Stimulated activated CD4-positive, alpha-beta T cell treated with anti-CD3 and anti-CD28 coated beads, Interleukin-1b, Interleukin-23, amount 100 ng/mL, for 24 hours (primary cell): Measurements from ENCODE around the gene PELO.
"Not testable (repeated sequence)": the region's sequence is repeated elsewhere in the genome, so short reads cannot be mapped to it uniquely, and the experiment has no call there.

ENCODE experiments used
- DNase-seq, 4 experiments: peaks; one replicate each; pipeline ENCODE4 v3.0.0-alpha.2; 2020; ENCODE audit warnings: low read depth in 4 of 4, low spot score in 1 of 4

The PELO gene, protein sequence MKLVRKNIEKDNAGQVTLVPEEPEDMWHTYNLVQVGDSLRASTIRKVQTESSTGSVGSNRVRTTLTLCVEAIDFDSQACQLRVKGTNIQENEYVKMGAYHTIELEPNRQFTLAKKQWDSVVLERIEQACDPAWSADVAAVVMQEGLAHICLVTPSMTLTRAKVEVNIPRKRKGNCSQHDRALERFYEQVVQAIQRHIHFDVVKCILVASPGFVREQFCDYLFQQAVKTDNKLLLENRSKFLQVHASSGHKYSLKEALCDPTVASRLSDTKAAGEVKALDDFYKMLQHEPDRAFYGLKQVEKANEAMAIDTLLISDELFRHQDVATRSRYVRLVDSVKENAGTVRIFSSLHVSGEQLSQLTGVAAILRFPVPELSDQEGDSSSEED

DNA sequence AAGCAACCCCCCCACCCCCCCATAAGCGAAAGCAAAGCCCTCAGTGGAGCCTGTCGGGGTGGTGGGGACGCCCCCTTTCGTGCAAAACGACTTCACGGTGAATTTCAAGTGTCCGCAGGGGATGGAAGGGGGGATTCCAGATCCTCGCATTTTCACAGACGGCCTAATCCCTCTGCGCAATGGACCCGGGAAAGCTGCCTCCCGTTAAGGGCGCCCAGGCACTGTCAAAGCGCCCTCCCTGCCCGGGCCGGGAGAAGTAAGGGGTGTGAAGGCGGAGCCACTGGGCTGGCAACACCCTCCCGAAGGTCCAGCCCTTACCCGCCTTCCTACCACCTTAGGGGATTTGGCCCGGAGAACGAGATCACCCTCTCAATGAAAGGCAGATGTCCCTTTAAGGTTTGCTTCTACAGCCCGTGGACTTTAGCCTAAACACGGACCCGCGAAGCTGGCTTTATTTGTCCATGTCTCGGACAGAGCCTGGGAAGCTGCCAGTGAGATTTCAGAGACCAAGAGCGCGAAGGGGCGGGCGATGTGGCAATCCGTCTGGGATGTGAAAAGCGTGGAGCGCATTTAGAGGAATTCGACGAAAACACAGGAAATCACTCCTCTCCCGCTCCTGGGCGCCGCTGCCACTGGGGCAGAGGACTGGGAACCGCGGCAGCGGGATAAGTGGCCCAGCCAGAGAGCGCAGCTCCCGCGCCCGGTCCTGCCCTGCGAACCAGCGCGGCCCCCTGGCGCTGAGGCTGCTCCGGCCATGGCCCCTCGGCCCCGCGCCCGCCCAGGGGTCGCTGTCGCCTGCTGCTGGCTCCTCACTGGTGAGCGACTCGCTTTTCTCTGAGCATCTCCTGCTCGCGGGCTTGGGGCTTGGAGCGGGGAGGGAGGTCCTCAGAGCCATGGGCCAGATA is at the start of gene PELO, which contains the start of gene ITGA1:
TSS of gene PELO (plus strand) at position 317 of the 905 bp plus-strand sequence. CDS start 12,479 bp downstream, outside the sequence.
TSS of gene ITGA1 (plus strand) at position 317 of the 905 bp plus-strand sequence. CDS start at position 755, 438 bp downstream.
- peak; percentile 32 to 52 (median 43) for DNase-seq

DNA sequence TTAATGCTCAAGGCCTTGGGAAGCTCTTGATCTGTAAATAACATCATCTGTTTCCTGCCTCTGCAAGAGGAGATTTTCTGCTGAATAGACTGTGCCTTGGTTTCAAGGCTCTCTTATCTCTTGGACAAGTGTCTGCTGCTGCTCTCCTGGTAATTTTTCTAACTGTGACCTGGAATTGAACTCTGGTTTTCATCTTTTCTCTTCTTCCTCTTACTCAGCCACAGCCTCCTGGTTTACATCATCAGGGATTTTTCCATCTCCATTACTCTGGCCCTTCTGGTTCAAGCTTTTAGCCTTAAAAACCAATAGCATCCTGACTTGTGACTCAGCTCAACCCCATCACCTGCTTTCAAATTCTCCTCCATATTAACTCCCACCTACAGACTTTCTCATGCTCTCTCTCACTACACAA is 49.6 kb upstream of the PELO start:
- no peak for DNase-seq

DNA sequence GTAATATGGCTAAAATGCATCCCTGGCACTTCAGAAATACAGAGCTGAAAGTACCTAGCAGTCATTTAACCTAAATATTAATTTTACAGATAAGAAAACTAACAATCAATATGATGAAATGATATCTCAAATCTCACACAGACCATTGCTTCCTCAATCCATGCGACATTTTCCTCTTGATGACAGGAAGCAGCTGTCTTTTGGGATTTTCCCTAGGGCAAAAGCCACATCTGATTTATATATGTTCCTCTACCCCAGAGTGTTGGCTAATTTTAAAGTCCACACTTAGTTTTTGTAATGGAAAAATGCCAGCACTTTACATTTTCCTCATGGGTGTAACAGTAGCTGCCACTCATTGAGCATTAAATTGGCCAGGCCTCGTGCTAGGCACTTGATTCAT is 47.7 kb upstream of the PELO start:
- no peak for DNase-seq

DNA sequence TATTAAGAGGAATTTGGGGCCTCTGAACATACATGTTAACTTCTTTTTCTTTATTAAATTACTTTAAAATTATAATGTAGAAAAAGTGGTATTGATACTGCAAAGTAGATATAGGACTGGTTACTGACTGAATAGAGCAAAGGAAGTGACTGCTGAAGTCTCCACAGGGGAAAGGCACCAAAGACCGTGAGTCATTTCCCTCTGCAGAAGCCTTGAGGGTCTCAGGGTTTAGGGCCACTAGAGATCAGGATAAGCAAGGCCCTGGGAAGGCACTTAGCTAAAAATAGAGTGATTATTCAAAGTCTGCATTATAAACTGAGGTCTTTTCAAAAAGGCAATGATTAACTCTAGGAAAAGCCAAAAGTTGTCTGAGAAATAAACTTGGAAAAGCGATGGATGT is 44.7 kb upstream of the PELO start:
- DNase-seq: no peak

DNA sequence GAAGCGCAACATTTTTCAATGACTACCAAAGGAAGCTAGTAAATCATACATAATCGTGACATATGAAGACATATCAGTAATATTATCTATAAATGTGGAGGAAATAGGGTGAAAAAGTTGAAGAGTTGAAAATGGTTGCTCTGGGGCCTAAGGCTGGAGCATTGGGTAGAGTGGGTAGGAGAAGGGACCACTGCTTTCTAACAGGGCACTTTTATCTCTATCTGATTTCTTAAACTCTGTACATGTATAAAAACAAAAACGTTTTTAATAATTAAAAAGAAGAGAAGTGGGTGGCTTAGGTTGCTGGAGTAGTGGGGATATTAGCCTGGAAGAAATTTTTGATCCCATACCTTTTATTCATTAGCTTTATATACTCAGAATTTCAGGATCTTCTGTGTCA is 44.2 kb upstream of the PELO start:
- no peak for DNase-seq

DNA sequence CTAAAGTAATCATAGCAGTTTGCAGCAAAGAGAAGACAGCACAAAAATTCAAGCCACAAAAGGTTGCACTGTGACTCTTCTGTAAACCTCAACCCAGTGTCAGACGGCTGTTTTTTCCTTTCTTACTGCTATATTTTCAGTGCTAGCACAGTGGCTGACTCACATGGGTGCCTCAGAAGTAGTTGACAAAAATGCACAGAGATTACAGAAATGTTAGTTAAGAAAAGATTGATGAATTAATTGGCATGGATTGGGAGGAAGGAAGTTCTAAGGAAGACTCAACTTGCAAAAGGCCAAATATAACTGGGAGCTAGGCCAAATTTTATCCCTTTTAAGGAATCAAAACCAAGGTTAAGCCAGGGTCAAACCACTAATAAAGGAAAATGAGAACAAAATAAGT is 43.7 kb upstream of the PELO start:
- peak in 1 of 4 experiments; percentile 25 for DNase-seq

DNA sequence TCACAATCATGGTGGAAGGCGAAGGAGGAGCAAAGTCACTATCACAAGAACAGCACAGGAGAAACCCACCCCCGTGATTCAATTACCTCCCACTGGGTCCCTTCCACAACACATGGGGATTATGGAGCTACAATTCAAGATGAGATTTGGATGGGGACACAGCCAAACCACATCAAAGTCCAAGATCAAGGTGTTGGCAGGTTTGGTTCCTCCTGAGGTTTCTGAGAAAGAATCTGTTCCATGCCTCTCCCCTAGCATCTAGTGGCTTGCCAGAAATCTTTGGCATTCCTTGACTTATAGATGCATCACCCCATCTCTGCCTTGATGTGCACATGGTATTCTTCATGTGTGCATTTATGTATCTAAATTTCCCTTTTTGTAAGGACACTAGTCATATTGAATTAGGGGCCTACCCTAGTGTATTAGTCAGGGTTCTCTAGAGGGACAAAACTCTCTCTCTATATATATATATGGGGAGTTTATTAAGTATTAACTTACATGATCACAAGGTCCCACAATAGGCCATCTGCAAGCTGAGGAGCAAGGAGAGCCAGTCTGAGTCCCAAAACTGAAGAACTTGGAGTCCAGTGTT is 42.8 kb upstream of the PELO start:
- not testable (repeated sequence) for DNase-seq

DNA sequence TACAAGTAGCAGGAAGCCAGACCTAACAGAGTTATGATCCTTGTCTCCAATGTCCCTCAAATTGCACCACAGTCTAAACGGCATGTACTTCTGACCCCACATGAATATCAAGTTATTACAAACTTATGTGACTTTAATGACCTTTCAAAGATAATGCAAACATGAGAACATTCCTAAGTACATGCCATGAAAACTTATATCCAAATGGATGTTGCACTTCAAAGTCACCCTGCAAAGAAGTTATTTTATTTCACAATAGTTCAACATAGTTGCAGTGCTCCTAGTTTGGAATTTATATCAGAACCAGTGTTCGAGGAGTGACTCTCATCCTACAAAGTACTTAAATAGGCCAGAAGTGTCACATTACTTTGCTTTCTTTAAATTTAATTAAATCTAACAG is 41.2 kb upstream of the PELO start:
- DNase-seq: no peak

DNA sequence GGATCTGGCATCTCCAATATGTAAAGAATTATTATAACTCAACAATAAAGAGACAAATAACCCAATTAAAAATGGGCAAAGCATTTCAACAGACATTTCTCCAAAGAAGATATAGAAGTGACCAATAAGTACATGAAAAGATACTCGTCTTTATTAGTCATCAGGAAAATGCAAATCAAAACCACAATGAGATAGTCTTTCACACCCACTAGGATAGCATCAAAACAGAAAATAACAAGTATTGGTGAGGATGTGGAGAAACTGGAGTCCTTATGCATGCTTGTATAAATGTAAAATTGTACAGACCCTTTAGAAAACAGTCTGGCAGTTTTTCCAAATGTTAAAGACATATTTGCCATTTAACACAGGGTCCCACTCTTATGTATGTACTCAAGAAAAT is 39.1 kb upstream of the PELO start:
- DNase-seq: no peak

DNA sequence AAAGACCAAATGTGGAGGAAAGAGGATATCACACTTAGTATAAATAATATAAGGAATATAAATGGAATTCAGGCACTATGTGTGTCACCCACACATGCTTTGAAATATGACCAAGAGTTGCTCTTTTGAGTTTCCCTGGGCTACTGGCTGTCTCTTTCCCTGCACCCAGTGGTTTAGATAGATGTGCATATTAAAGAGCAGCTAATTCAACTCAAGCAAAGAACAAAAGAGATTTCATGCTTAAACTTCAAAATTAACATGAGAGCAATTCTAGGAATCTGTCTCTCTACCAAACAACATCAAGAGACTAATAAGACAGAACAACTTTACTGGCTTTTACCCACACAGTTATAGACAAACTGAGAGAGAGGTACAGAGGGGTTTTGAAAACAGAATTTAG is 38.0 kb upstream of the PELO start:
- DNase-seq: no peak

DNA sequence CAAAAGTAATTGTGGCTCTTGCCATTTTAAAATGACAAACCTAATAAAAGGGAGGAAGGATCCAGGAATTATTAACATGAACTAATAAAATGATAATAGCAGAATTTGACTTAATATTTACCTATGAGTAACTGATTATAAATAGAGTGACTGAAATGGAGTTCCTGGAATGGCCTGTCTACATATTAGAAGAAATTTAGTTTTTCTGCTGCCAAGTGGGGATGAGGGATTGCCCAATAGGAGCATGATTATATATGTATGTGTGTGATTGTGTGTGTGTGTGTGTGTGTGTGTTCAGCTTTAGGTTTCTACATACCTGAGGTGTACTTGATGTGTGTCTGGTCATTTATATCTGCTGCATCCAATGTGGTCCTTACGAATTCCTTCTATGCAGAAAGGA is 36.6 kb upstream of the PELO start:
- DNase-seq: no peak

DNA sequence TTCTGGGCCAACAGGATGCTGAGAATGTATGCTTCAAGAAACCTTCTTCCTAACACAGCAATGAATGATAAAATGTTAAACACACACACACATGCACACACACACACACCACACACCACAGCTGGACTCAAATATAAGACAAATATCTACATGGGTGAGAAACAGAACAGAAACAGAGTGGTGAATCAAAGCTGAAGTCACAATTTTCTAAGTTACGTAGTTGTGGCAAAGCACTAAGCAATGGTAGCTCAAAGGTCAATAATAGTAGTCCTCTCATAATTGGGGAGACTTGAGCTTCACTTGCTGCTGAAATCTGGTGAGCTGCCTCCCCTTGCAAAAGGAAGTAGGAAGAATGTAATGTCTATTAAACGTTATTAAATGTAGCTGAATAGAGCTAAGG is 33.7 kb upstream of the PELO start:
- DNase-seq: no peak

DNA sequence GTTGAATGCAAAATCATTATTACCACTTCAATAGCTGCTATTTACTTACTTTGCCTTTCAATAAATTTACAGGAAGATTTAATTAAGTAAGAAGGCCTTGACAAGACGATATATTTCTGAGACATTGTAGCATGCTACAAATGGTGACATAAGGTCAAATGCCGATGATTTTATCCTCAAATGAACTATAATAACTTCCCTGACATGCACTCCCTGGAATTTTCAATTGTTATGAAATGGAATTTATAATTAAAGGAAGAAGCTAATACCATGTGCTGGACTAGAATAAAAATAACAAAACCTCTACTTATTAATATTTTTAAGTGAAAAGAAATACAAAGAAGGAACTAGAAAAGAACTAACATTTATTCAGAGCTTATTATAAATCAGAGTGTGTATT is 30.2 kb upstream of the PELO start:
- no peak for DNase-seq

DNA sequence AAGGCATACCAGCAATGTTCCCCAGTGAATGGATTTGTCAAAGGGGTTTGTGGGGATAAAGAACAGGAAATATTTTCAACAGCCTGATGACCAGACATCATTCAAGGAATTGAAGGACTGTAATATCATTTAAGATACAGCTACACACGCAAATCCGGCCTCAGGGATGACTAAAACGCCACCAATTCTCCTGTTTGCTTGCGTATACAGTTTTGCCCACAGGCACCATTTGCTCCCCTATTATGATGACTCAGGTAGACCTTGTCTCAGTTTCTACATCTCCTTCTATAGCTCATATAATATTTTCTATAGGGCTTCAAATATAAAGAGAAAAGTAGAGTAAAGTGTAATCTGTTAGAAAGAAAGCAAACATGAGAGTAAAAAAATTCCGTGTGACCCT is 29.7 kb upstream of the PELO start:
- no peak for DNase-seq

DNA sequence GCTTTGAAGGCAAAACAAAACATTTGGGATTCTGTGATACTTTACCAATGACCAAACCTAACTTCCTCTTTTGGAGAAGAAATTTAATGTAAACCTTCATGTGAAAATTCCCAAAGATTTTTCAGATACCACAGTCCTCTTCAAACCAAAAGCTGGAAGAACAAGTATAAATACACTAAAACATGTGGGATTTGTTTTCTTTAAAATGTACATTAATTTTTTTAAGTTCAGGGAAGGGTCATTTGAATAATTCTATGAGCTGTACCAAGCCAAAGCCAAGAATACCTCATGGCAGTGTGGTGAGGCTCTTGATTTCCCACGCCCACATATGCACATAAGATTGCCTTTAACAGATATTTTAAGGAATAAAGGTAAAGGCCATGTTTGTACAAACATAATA is 28.4 kb upstream of the PELO start:
- no peak for DNase-seq

DNA sequence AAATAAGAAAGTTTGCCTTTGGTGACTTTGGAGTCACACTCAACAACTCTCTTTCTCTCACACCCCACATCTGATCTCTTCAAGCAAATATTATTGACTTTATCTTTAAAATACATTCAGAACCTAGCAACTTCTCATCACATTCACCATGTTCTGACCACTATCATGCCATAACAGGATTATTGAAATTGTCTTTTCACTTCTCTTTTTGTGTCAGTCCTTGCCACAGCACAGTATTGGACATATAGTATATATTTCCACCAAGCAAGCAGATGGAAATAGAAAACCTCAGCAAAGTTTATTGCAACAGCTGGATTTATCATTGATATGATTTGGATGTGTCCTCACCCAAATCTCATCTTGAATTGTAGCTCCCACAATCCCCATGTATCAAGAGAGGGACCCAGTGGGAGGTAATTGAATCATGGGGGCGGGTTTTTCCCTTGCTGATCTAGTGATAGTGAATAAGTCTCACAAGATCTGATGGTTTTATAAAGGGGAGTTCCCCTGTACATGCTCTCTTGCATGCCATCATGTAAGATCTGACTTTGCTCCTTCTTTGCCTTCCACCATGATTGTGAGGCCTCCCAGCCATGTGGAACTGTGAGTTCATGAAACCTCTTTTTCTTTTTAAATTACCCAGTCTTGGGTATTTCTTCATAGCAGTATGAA is 26.9 kb upstream of the PELO start:
- peak in 3 of 4 experiments; percentile 12 to 37 (median 36) for DNase-seq

DNA sequence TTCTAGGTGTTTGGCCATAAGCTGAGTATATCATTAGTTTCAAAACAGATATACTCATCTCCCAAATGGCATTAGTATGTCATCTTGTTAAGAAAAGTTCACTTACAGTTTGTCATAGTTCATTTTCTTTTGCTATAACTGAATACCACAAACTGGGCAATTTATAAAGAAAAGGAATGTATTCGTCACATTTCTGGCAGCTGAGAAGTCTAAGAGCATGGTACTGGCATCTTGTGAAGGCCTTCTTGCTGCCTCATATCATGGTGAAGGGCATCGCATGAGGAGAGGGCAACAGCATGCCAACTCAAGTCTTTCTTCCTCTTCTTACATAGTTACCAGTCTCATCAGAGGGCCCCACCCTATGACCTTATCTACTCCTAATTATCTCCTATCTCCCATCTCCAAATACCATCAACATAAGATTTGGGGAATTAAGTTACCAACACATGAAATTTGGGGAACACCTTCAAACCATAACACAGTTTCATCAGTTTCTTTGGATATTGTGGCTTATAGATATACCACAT is 20.4 kb upstream of the PELO start:
- DNase-seq: no peak

DNA sequence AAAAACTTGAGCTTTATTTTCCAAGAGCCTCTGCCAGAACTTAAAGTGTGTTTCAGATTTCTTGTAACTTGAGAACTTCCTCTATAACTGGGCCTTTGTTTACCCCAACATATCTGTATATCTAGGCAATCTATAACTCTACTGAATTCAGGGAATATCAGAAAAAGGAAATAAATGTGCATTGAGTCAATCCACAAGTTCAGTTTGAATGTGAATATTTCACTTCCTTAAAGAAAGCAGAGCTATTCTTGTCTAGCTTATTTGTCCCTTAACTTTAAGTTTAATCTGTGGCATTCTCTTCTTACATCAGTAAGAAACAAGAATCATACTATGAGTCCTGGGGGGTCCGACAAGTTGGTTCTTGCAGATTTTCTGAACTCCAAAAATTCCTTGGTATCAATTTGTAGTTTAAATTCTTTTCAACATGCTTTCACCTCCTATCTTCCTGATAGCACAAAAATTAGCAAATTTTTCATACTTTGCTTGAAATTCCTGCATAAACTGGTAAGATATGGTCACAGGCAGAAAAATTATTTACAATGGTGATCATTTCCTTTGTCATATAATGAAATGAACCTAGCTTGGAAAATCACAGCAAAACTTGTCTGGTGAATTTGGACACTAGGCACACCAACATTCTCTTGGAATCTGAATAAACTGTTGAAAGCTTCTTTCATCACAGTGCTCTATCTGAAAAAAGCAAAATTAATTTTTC is 19.8 kb upstream of the PELO start:
- DNase-seq: no peak

DNA sequence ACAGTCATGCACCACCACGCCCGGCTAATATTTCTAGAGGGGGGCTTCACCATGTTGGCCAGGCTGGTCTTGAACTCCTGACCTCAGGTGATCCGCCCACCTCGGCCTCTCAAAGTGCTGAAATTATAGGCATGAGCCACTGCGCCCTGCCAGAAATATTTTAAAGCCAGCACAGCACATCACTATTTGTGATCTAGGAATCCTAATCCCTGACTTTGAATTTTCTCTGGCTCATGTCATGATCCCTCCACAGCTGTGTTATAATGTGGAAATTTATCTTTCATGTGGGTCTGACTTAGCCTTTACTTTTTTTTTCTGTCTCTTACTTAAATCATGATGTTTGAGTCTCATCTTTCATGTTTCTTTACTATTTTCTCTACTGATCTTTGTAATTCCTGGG is 18.7 kb upstream of the PELO start:
- DNase-seq: no peak

DNA sequence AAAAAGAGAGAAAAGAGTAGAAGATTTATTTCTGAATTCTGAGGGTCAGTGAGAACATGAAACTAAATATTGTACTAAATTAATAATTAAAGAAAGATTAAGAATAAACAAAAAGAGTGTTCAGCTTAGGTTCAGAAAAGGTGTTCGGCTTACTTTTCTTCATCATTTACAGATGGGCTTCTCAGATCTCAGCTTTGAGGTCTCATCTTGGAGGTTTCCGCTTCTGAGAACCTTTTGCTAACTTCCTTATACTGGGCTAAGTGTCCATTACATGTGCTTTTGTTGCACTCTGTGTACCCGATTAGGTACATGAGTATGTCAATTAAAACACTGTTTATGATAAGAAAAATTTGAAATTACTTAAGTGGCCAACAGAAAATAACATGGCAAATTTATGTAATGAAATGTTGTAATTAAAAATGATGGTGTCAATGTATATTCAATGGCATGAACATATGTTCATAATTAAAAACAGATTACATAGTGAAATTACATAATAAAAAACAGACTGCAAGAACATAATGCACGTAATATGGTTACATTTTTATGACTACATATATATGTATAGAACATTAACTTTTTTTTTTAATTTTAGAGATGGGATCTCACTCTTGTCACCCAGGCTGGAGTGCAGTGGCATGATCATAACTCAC is 17.3 kb upstream of the PELO start:
- DNase-seq: no peak
